HEK293 (cell line): ENCODE measurements around the gene GUSB.

Source experiments
- CTCF ChIA-PET: fragments of 350-600 bp; formaldehyde crosslinking; extraction: SDS; loops from one replicate; lab custom pipeline; 2021; ENCODE audit warnings: antibody characterized with exemption; lab: Yijun Ruan, JAX
- POLR2A ChIA-PET: fragments of 300-600 bp; formaldehyde crosslinking; extraction: SDS; loops from one replicate; lab custom pipeline; 2020; ENCODE audit warnings: antibody characterized with exemption, inconsistent platforms; lab: Yijun Ruan, JAX
- H3K27ac ChIP-seq: fragments of 200-500 bp; sonication (Bioruptor generic); 2 replicates; pipeline ENCODE4 v1.5.1; 2014; ENCODE audit warnings: low read depth, low read length, control low read depth, inconsistent platforms; ENCODE audit errors: extremely low read depth
- H3K36me3 ChIP-seq, 2 experiments: fragments of 200-500 bp in 1 of 2; sonication (Bioruptor generic) in 1 of 2; 1 replicate in 1 of 2; 2 replicates in 1 of 2; pipeline ENCODE4 v1.5.1; 2014 to 2017; ENCODE audit warnings: inconsistent platforms in 2 of 2, low read length in 2 of 2; ENCODE audit not compliant: control insufficient read depth in 2 of 2, insufficient read depth in 1 of 2
- H3K4me1 ChIP-seq: fragments of 200-500 bp; sonication (Bioruptor generic); 2 replicates; pipeline ENCODE4 v1.5.1; 2014; ENCODE audit warnings: mild to moderate bottlenecking, low read length, inconsistent platforms; ENCODE audit not compliant: control insufficient read depth, insufficient read depth
- H3K4me3 ChIP-seq: 2 replicates; pipeline ENCODE4 v1.5.1; 2011; ENCODE audit warnings: low read depth, mild to moderate bottlenecking, control low read depth, low read length, moderate library complexity
- H3K9me3 ChIP-seq: fragments of 200-500 bp; sonication (Bioruptor generic); 2 replicates; pipeline ENCODE4 v1.5.1; 2014; ENCODE audit warnings: low read depth, low read length, inconsistent platforms; ENCODE audit not compliant: control insufficient read depth, insufficient read depth
- BCL11B ChIP-seq: fragments of 450-650 bp; formaldehyde crosslinking; IDR thresholded peaks from 2 replicates; pipeline ENCODE4 v1.5.1; 2016; ENCODE audit warnings: low read depth, missing biosample characterization, missing genetic modification characterization
- GLI2 ChIP-seq: fragments of 450-650 bp; formaldehyde crosslinking; IDR thresholded peaks from 2 replicates; pipeline ENCODE4; 2017; ENCODE audit warnings: missing biosample characterization, missing genetic modification characterization, low read depth, borderline replicate concordance
- GLIS2 ChIP-seq: fragments of 450-650 bp; formaldehyde crosslinking; IDR thresholded peaks from 2 replicates; pipeline ENCODE4 v1.5.1; 2016; ENCODE audit warnings: missing biosample characterization, missing genetic modification characterization
- KLF1 ChIP-seq: fragments of 450-650 bp; formaldehyde crosslinking; IDR thresholded peaks from 2 replicates; pipeline ENCODE4 v1.5.1; 2016; ENCODE audit warnings: missing biosample characterization, missing genetic modification characterization
- KLF9 ChIP-seq: fragments of 450-650 bp; formaldehyde crosslinking; IDR thresholded peaks from 2 replicates; pipeline ENCODE4 v1.5.1; 2016; ENCODE audit warnings: missing biosample characterization, missing genetic modification characterization, low read depth
- SCRT1 ChIP-seq: fragments of 450-650 bp; formaldehyde crosslinking; IDR thresholded peaks from 2 replicates; pipeline ENCODE4 v1.5.1; 2016; ENCODE audit warnings: missing biosample characterization, missing genetic modification characterization, borderline replicate concordance
- ZBTB20 ChIP-seq: fragments of 450-650 bp; formaldehyde crosslinking; IDR thresholded peaks from 2 replicates; pipeline ENCODE4 v1.5.1; 2016; ENCODE audit warnings: missing biosample characterization, missing genetic modification characterization
- ZEB2 ChIP-seq: fragments of 450-650 bp; formaldehyde crosslinking; IDR thresholded peaks from 2 replicates; pipeline ENCODE4 v1.5.1; 2016; ENCODE audit warnings: missing biosample characterization, missing genetic modification characterization
- ZFP41 ChIP-seq: fragments of 450-650 bp; formaldehyde crosslinking; IDR thresholded peaks from 2 replicates; pipeline ENCODE4 v1.5.1; 2016; ENCODE audit warnings: missing biosample characterization, missing genetic modification characterization, borderline replicate concordance
- ZIC2 ChIP-seq: fragments of 450-650 bp; formaldehyde crosslinking; IDR thresholded peaks from 2 replicates; pipeline ENCODE4 v1.5.1; 2016; ENCODE audit warnings: missing biosample characterization, missing genetic modification characterization
- ZNF112 ChIP-seq: fragments of 450-650 bp; formaldehyde crosslinking; IDR thresholded peaks from 2 replicates; pipeline ENCODE4 v1.5.0; 2017; ENCODE audit warnings: missing biosample characterization, missing genetic modification characterization
- ZNF132 ChIP-seq: fragments of 450-650 bp; formaldehyde crosslinking; IDR thresholded peaks from 2 replicates; pipeline ENCODE4 v1.5.1; 2017; ENCODE audit warnings: missing biosample characterization, missing genetic modification characterization, borderline replicate concordance
- ZNF140 ChIP-seq: fragments of 450-650 bp; formaldehyde crosslinking; IDR thresholded peaks from 2 replicates; pipeline ENCODE4 v1.5.1; 2016; ENCODE audit warnings: missing biosample characterization, missing genetic modification characterization
- ZNF214 ChIP-seq: fragments of 450-650 bp; formaldehyde crosslinking; IDR thresholded peaks from 2 replicates; pipeline ENCODE4 v1.5.1; 2017; ENCODE audit warnings: missing biosample characterization, mild to moderate bottlenecking, missing genetic modification characterization, borderline replicate concordance
- ZNF433 ChIP-seq: fragments of 450-650 bp; formaldehyde crosslinking; IDR thresholded peaks from 2 replicates; pipeline ENCODE4 v1.5.1; 2016; ENCODE audit warnings: missing biosample characterization, missing genetic modification characterization, low read depth
- ZNF48 ChIP-seq: fragments of 450-650 bp; formaldehyde crosslinking; IDR thresholded peaks from 2 replicates; pipeline ENCODE4 v1.5.1; 2016; ENCODE audit warnings: missing biosample characterization, missing genetic modification characterization
- ZNF558 ChIP-seq: fragments of 450-650 bp; formaldehyde crosslinking; IDR thresholded peaks from 2 replicates; pipeline ENCODE4 v1.5.1; 2016; ENCODE audit warnings: missing biosample characterization, missing genetic modification characterization
- ZNF561 ChIP-seq: fragments of 450-650 bp; IDR thresholded peaks from 2 replicates; pipeline ENCODE4 v1.5.1; 2018; ENCODE audit warnings: missing biosample characterization, missing genetic modification characterization, borderline replicate concordance
- ZNF629 ChIP-seq: fragments of 450-650 bp; formaldehyde crosslinking; IDR thresholded peaks from 2 replicates; pipeline ENCODE4 v1.5.1; 2017; ENCODE audit warnings: missing biosample characterization, missing genetic modification characterization
- ZSCAN30 ChIP-seq: fragments of 450-650 bp; IDR thresholded peaks from 2 replicates; pipeline ENCODE4 v1.5.1; 2018; ENCODE audit warnings: missing biosample characterization, mild to moderate bottlenecking, missing genetic modification characterization, moderate library complexity
- TF ChIP-seq, protein P1 (sequence below): fragments of 450-650 bp; formaldehyde crosslinking; IDR thresholded peaks from 2 replicates; pipeline ENCODE4 v1.5.0; 2017; ENCODE audit warnings: missing biosample characterization, missing genetic modification characterization, borderline replicate concordance
- TF ChIP-seq, protein P2 (sequence below): fragments of 450-650 bp; formaldehyde crosslinking; IDR thresholded peaks from 2 replicates; pipeline ENCODE4 v1.5.1; 2016; ENCODE audit warnings: missing biosample characterization, missing genetic modification characterization
- TF ChIP-seq, protein P3 (sequence below): fragments of 450-650 bp; formaldehyde crosslinking; IDR thresholded peaks from 2 replicates; pipeline ENCODE4 v1.5.1; 2016; ENCODE audit warnings: missing biosample characterization, missing genetic modification characterization
- TF ChIP-seq, protein P4 (sequence below): fragments of 450-650 bp; formaldehyde crosslinking; IDR thresholded peaks from 2 replicates; pipeline ENCODE4 v1.5.1; 2016; ENCODE audit warnings: missing biosample characterization, missing genetic modification characterization, low read depth
- TF ChIP-seq, protein P5 (sequence below): fragments of 450-650 bp; formaldehyde crosslinking; IDR thresholded peaks from 2 replicates; pipeline ENCODE4 v1.5.1; 2016; ENCODE audit warnings: missing biosample characterization, missing genetic modification characterization
- TF ChIP-seq, protein P6 (sequence below): fragments of 450-650 bp; formaldehyde crosslinking; IDR thresholded peaks from 2 replicates; pipeline ENCODE4 v1.5.1; 2016; ENCODE audit warnings: missing biosample characterization, missing genetic modification characterization

Gene GUSB

DNA sequence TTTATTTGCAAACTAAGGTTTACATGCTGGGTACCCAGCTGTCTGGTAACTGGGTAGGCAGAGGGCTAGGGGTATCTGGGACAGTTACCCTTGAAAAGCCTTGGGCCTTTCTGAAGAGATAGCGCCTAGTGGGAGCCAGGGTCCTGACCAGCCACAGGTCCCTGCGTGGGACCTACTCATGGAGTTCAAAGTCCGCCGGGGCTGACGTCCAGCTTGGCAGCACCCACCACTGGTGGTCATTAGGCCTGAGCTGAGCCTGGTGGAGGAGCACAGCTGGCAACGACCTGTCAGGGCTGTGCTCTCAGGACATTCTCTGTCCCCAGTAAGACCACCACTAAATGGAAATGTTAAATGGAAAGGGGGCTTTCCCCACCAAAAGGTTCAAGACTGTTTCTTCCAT, 20.0 kb downstream of the GUSB start:
- POLR2A ChIA-PET = no interaction called here
- TF ChIP-seq GLIS2 (tag by site-specific recombination) = no peak
- TF ChIP-seq, protein P1, sequence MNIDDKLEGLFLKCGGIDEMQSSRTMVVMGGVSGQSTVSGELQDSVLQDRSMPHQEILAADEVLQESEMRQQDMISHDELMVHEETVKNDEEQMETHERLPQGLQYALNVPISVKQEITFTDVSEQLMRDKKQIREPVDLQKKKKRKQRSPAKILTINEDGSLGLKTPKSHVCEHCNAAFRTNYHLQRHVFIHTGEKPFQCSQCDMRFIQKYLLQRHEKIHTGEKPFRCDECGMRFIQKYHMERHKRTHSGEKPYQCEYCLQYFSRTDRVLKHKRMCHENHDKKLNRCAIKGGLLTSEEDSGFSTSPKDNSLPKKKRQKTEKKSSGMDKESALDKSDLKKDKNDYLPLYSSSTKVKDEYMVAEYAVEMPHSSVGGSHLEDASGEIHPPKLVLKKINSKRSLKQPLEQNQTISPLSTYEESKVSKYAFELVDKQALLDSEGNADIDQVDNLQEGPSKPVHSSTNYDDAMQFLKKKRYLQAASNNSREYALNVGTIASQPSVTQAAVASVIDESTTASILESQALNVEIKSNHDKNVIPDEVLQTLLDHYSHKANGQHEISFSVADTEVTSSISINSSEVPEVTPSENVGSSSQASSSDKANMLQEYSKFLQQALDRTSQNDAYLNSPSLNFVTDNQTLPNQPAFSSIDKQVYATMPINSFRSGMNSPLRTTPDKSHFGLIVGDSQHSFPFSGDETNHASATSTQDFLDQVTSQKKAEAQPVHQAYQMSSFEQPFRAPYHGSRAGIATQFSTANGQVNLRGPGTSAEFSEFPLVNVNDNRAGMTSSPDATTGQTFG (tag by site-specific recombination) = no peak
- no peak for TF ChIP-seq ZNF433 (tag by site-specific recombination)
- TF ChIP-seq SCRT1 (tag by site-specific recombination) = no peak
- TF ChIP-seq, protein P2, sequence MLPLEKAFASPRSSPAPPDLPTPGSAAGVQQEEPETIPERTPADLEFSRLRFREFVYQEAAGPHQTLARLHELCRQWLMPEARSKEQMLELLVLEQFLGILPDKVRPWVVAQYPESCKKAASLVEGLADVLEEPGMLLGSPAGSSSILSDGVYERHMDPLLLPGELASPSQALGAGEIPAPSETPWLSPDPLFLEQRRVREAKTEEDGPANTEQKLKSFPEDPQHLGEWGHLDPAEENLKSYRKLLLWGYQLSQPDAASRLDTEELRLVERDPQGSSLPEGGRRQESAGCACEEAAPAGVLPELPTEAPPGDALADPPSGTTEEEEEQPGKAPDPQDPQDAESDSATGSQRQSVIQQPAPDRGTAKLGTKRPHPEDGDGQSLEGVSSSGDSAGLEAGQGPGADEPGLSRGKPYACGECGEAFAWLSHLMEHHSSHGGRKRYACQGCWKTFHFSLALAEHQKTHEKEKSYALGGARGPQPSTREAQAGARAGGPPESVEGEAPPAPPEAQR = no peak
- no peak for TF ChIP-seq ZFP41 (tag by site-specific recombination)
- TF ChIP-seq KLF9 = no peak
- TF ChIP-seq, protein P3, sequence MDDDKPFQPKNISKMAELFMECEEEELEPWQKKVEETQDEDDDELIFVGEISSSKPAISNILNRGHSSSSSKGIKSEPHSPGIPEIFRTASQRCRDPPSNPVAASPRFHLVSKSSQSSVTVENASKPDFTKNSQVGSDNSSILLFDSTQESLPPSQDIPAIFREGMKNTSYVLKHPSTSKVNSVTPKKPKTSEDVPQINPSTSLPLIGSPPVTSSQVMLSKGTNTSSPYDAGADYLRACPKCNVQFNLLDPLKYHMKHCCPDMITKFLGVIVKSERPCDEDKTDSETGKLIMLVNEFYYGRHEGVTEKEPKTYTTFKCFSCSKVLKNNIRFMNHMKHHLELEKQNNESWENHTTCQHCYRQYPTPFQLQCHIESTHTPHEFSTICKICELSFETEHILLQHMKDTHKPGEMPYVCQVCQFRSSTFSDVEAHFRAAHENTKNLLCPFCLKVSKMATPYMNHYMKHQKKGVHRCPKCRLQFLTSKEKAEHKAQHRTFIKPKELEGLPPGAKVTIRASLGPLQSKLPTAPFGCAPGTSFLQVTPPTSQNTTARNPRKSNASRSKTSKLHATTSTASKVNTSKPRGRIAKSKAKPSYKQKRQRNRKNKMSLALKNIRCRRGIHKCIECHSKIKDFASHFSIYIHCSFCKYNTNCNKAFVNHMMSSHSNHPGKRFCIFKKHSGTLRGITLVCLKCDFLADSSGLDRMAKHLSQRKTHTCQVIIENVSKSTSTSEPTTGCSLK = no peak
- TF ChIP-seq ZNF558 (tag by site-specific recombination) = no peak
- no peak for TF ChIP-seq ZNF132
- TF ChIP-seq, all 188 proteins: peak for 0
- CTCF ChIA-PET = no interaction called here
- peaks cover 70 to 87% of the 10 kb centered on the region in 2 experiments for H3K36me3 ChIP-seq
- H3K27ac ChIP-seq = no peak overlapping the region
- H3K9me3 ChIP-seq = no peaks in the 10 kb centered on the region
- H3K4me3 ChIP-seq = no peak overlapping the region
- H3K4me1 ChIP-seq = no peaks in the 10 kb centered on the region

DNA sequence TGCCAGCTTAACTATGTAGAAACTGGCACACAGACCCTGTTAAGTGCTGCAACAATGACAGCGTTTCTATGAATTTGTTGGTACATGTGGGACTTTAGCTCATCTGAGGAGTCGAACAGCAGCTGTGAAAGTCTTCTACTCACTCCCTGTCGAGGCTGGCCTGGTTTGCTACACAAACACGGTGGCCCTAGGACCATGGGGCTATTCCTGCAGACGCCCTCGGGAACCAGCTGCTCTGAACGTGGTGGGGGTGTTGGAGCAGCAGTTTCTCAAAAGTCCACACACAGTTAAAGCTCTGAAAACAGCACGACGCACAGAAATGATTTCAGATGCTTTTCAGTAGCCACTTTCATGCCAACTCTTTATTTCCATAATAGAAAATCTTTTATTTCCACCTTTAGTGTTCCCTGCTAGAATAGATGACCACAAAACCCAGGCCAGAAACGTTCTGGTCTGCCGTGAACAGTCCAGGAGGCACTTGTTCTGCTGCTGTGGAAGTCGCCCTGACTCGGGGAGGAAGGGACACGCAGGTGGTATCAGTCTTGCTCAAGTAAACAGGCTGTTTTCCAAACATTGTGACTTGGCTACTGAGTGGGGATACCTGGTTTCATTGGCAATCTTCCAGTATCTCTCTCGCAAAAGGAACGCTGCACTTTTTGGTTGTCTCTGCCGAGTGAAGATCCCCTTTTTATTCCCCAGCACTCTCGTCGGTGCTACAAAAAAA, 21.5 kb downstream of the GUSB start:
- Histone ChIP-seq H3K4me3 (no peak overlapping the region), H3K36me3 (peaks cover 57 to 81% of the 10 kb centered on the region in 2 experiments), H3K4me1 (no peaks in the 10 kb centered on the region), H3K9me3 (no peaks in the 10 kb centered on the region), H3K27ac (no peak overlapping the region)
- CTCF ChIA-PET = interaction anchor here (0.7 kb wide), 1 partner anchor 547 kb away, joined by 3 read pairs; no protein-coding TSS in a partner anchor
- POLR2A ChIA-PET = no interaction called here
- no peak for TF ChIP-seq ZIC2
- TF ChIP-seq, protein P4, sequence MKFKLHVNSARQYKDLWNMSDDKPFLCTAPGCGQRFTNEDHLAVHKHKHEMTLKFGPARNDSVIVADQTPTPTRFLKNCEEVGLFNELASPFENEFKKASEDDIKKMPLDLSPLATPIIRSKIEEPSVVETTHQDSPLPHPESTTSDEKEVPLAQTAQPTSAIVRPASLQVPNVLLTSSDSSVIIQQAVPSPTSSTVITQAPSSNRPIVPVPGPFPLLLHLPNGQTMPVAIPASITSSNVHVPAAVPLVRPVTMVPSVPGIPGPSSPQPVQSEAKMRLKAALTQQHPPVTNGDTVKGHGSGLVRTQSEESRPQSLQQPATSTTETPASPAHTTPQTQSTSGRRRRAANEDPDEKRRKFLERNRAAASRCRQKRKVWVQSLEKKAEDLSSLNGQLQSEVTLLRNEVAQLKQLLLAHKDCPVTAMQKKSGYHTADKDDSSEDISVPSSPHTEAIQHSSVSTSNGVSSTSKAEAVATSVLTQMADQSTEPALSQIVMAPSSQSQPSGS (tag by site-specific recombination) = no peak
- TF ChIP-seq, protein P5, sequence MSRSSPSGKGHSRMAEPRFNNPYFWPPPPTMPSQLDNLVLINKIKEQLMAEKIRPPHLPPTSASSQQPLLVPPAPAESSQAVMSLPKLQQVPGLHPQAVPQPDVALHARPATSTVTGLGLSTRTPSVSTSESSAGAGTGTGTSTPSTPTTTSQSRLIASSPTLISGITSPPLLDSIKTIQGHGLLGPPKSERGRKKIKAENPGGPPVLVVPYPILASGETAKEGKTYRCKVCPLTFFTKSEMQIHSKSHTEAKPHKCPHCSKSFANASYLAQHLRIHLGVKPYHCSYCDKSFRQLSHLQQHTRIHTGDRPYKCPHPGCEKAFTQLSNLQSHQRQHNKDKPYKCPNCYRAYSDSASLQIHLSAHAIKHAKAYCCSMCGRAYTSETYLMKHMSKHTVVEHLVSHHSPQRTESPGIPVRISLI = no peak
- no peak for TF ChIP-seq ZNF561
- no peak for TF ChIP-seq GLI2 (tag by site-specific recombination)
- no peak for TF ChIP-seq ZEB2 (tag by site-specific recombination)
- TF ChIP-seq, protein P6, sequence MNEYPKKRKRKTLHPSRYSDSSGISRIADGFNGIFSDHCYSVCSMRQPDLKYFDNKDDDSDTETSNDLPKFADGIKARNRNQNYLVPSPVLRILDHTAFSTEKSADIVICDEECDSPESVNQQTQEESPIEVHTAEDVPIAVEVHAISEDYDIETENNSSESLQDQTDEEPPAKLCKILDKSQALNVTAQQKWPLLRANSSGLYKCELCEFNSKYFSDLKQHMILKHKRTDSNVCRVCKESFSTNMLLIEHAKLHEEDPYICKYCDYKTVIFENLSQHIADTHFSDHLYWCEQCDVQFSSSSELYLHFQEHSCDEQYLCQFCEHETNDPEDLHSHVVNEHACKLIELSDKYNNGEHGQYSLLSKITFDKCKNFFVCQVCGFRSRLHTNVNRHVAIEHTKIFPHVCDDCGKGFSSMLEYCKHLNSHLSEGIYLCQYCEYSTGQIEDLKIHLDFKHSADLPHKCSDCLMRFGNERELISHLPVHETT (tag by site-specific recombination) = no peak
- no peak for TF ChIP-seq ZNF48
- no peak for TF ChIP-seq ZNF629 (tag by site-specific recombination)
- TF ChIP-seq ZBTB20 (tag by site-specific recombination) = no peak
- no peak for TF ChIP-seq ZNF112
- TF ChIP-seq ZNF214 (tag by site-specific recombination) = no peak
- no peak for TF ChIP-seq KLF1
- TF ChIP-seq ZSCAN30 = no peak
- TF ChIP-seq ZNF140 (tag by site-specific recombination) = no peak
- TF ChIP-seq BCL11B (tag by site-specific recombination) = no peak
